ENCODE data around the gene KCNJ9.

DNA sequence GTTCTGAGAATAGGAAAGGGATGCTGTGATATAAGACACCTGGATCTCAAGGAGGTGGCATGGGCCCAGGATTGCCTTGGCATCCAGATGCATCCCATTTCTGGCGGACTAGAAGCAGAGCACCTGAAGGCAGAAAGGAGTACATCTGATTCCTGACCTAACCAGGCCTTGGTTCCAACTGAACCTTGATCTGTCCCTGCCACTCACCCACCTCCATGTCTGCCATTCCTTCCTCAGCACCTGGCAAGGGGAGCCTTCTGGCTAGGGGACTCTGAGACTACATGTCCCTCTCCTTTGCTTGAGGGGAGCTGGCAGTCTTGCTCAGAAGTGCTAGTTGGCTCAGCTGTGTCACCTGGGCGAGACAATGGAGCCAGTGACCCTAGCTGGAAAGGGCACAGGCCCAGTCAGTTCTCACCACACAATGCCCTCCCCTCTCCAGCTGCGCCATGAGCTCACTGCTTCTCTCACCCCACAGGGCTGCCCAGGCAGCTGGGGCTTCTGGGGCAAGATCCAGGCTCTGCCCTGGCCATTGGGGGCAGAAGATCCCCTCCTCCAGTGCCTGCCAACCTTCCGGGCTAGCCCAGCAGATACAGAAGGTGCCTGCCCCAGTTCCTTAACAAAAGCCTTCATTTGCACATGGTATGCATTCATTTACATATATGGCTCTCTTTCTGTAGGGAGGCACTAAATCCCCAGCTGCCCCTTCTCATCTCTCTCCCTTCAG lies 14.2 kb downstream of the KCNJ9 start:
- TF ChIP-seq, protein P1, sequence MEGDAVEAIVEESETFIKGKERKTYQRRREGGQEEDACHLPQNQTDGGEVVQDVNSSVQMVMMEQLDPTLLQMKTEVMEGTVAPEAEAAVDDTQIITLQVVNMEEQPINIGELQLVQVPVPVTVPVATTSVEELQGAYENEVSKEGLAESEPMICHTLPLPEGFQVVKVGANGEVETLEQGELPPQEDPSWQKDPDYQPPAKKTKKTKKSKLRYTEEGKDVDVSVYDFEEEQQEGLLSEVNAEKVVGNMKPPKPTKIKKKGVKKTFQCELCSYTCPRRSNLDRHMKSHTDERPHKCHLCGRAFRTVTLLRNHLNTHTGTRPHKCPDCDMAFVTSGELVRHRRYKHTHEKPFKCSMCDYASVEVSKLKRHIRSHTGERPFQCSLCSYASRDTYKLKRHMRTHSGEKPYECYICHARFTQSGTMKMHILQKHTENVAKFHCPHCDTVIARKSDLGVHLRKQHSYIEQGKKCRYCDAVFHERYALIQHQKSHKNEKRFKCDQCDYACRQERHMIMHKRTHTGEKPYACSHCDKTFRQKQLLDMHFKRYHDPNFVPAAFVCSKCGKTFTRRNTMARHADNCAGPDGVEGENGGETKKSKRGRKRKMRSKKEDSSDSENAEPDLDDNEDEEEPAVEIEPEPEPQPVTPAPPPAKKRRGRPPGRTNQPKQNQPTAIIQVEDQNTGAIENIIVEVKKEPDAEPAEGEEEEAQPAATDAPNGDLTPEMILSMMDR (IDR thresholded peaks at IDR 0.05; ENCODE audit: poor library complexity, severe bottlenecking): no peak
- TF ChIP-seq TAF1 (IDR thresholded peaks at IDR 0.05; ENCODE audit: low read depth) (no peak), SMC3 (conservative IDR thresholded peaks at IDR 0.05; ENCODE audit: poor library complexity) (no peak), EZH2 (IDR thresholded peaks at IDR 0.05; ENCODE audit: borderline replicate concordance, insufficient read depth, low read length, poor library complexity, severe bottlenecking) (no peak)

All from neural cell (in vitro differentiated cells).